Vagina (tissue), 1 donor: ENCODE results near the gene TMEM87B. TPM values are rescaled to one million over a fixed set of nuclear protein-coding genes. Genes with fewer than 3 reads are reported as not detected.

Experiments used
- total RNA-seq: library from RNA; depleted of rRNA; stranded (reverse); fragments of >200 nt; gene quantifications from one replicate; pipeline ENCODE4 v1.2.3, GENCODE V29; 2016

Gene TMEM87B
- total RNA-seq, 1 donor from 2014 or later, result 18.9 TPM

Other genes with a start within 250 kb of the TMEM87B start
- 36.3 TPM for gene ANAPC1, start 171.1 kb upstream of the TMEM87B start, total RNA-seq
- gene MERTK, start 156.7 kb upstream of the TMEM87B start, total RNA-seq, result 15.7 TPM
- 11.5 TPM for gene FBLN7, start 83.1 kb downstream of the TMEM87B start, total RNA-seq
- 15.7 TPM for gene ZC3H8, start 199.8 kb downstream of the TMEM87B start, total RNA-seq
- gene ZC3H6, start 220.3 kb downstream of the TMEM87B start, total RNA-seq, result 12.0 TPM